Limb (tissue), 2 donors: ENCODE results near the gene PHAF1.
"Not testable (repeated sequence)": the region's sequence is repeated elsewhere in the genome, so short reads cannot be mapped to it uniquely, and the experiment has no call there.

Source experiments
- DNase-seq, 2 donors: peaks; one replicate each; pipeline ENCODE4 v3.0.0-alpha.2; 2016; ENCODE audit errors: extremely low spot score in 2 of 2

PHAF1 gene

DNA sequence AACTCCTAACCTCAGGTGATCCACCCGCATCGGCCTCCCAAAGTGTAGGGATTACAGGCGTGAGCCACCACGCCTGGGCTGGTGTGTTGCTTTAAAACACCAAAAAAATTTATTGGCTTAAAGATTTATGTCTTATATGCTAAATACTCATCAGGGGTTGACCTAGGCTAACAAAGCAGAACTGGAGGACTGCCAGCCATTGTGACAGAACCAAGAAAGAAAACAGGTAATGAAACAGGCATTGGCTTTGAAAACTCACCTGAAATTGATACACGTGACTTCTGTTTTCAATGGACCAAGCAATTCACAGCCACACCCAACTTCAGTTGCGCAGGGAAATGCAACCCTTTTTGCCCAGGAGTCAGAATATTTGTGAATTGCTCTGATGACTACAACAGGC is 4.9 kb upstream of the PHAF1 start:
- no peak for DNase-seq

DNA sequence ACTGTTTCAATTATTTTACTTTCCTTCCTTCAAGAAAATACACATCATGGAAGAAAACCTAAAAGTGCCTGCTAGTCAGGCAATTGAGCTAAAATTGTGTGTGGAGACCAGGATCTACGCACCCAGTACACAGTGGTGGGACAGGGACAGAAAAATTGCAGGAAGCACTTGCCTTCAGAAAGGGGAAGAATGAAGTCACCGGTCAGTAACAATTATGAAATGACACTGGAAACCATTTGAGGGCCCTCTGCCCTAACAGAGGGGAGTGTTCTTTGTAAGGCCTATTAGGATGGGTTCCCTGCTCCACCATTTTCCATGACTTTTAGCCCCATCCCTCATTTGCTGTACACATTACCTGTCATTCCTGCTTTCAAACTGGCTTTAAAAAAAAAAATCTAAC is 4.5 kb upstream of the PHAF1 start:
- no peak for DNase-seq

DNA sequence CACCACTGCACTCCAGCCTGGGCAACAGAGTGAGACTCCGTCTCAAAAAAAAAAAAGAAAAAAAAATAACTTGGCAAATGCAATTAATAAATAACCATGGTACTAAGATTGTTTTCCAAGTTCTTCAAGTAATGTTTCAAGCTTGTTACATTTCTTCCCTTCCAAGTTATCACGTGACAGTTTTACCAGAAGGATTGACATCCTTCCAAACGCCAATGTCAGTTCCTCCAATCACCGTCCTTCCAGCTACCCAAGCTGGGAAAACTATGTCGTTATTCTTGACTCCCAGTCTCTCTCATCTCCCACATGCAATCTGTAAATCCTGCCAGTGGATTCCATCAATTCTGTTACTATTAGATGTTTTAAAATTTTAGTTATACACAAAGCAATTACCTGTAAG is 3.9 kb upstream of the PHAF1 start:
- DNase-seq, result no peak

DNA sequence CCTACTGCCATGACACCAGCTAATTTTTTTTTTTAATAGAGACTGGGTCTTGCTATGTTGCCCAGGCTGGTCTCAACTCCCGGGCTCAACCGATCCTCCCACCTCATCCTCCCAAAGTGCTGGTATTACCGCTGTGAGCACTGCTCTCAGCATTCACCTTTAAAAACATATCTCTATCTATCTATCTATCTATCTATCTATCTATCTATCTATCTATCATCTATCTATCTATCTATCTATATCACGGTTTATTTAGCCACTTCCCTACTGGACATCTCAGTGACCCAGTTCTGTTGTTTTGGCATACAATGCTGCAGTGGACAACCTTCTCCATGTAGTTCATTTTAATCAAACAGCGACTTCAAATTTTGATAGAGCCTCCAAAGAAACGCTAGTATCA is 1.3 kb upstream of the PHAF1 start:
- DNase-seq, result no peak

DNA sequence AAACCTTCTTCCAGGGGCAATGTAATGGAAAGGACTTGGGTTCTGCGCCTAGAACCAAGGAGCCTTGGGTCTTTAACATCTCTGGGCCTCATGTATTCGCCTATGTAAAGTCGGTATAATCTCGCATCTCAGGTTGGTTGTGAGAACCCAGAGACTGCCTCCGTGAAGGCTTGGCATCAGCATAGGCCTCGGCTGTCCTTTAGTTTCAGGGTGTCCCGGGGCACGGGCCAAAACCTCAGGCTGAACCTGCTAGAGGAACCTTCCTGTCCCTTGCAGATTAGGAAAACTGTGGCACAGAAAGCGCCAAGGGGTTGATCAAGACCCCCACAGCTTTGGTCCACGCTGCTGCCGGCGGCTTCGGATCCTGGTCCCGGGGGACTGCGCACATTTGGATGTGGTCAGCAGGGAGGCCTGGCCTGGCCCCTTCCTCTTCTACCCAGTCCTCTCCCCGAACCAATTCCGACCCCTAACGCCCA is 772 bp upstream of the PHAF1 start:
- no peak for DNase-seq

DNA sequence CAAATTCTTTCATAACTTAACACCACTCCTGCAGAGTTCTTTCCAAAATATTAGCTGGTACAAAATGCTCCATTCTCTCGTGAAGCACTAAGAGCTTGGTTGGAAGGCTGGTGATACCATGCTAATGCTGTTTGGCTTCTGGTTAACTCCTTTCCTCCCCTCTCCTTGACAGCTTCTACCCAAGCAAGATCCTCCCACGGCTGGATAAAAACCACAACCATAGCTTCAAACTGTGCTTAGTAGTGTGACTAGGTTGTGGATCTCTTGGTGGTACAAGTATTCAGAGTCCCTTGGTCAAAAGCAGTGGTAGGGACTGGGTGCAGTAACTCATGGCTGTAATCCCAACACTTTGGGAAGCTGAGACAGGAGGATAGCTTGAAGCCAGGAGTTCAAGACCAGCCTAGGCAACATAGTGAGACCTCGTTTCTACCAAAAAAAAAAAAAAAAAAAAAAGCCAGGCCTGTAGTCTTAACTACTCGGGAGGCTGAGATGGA is 2.3 kb downstream of the PHAF1 start:
- DNase-seq, result no peak

DNA sequence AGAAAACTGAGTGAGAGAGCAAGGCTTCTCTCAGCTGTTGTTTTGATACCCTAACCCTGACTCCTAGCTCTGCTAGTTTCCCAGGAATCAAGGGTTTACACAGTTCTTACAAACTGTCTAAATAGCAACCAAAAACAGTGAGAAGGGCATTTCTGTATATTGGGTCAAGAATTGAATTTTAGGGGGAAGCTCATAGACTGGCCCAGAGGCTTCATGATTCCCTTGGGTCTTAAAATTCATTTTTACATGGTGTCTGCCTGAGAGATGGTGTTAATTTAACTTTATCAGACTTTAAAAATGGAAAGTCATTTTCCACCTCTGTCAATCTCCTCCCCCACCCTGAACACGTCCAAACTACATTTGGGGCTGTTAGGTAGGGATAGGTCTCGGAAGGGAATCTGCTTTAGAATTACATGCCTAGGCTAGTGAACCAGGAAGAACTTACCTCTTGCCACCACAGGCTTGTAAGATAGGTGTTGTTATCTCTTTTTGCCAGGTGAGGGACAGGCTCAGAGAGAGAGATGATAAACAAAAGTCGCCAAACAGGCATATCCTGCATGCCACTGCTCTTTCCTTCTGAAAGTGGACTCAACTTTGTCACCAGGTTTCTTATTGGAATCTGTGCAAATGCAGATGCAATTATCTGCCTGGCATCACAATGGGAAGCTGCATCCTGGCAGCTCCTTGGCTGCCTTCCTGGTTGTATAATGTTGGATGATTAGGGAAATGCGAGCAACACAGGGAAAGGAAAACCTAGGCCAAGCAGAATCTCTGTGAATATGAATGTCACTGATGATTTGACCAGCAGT is 3.1 kb downstream of the PHAF1 start:
- DNase-seq, result no peak

DNA sequence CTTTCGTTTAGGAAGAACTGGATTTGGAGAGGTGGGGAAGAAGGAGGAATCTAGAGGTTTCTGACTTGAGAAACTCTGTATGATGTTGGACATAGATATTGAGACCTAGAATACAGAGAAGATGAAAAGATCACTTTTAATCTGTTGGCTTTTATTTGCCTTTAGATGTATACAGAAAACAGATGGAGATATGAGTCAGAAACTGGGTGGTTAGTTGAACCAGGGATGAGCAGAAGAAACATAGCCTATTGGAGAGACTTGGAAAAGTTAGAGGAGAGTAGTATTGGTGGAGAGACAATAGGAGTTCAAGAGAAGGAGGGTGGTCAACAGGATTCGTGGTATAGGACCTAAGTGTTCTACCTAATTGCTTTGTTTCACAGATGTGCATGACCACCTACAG is 5.1 kb downstream of the PHAF1 start:
- no peak for DNase-seq

DNA sequence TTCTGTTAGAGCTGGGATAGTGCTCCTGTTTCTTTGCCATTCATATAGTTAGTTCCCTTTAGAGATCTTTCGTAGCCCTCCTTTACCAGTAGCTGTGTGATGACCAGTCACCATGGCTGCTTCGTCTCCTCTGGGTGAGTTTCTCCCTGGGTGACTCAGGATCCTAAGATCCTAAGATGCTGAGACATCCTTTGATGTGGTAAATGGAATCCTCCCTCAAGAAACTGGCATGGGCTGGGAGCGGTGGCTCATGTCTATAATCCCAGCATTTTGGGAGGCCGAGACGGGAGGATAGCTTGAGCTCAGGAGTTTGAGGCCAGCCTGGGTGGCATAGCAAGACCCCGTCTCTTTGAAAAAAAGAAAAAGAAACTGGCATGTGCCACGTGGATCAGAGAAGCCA is 5.9 kb downstream of the PHAF1 start:
- DNase-seq, result no peak

DNA sequence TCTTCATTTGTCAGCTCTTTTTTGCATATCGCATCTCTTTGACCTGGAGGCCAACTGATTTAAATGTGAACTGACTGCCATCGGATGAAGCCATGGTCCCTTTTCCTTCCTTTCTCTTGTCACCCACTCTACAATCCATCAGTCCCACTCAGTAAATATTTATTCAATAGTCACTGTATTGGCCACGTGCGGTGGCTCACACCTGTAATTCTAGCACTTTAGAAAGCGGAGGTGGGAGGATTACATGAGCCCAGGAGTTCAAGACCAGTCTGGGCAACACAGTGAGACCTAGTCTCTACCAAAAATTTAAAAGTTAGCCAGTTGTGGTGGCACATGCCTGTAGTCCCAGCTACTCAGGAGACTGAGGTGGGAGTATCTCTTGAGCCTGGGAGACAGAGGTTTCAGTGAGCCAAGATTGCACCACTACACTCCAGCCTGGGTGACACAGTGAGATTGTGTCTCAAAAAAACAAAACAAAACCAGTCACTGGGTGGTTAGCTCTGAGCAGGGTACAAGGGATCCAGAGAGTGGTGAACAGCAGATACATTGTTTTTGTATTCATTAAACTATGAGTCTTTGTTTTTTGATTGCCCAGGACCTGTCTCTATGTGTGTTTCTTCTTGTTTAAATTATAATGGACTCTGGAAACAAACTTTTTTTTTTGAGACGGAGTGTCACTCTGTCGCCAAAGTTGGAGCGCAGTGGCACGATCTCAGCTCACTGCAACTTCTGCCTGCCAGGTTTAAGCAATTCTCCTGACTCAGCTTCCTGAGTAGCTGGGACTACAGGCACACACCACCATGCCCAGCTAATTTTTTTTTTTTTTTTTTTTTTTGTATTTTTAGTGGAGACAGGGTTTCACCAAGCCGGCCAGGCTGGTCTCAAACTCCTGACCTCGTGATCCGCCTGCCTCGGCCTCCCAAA is 6.9 kb downstream of the PHAF1 start:
- DNase-seq, result no peak

DNA sequence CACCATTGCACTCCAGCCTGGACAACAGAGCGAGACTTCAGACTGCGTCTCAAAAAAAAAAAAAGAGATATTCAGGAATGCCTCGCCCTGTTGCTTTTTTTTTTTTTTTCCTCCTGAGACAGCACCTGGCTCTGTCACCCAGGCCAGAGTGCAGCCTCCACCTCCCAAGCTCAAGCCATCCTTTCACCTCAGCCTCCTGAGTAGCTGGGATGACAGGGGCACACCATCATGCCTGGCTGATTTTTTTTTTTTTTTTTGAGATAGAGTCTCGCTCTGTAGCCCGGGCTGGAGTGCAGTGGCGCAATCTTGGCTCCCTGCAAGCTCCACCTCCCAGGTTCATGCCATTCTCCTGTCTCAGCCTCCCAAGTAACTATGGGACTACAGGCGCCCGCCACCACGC is 8.0 kb downstream of the PHAF1 start:
- no peak for DNase-seq

DNA sequence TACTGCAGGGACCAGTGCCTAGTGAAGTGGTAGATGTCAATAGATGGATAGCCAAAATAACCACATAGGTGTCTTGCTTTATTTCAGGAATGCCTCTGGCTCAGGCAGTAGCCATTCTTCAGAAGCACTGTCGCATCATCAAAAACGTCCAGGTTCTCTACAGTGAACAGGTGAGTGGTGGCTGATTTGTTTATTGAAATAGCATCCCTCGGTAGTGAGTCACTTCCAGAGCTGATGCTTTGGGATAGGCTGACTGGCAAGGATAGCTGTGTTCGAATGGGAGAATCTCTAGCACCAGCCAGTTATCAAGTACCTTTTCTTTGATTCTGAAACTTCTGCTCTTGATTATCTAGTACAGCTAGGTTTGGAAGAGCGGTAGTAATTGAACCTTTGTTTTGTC is 10.3 kb downstream of the PHAF1 start:
- DNase-seq, result no peak

DNA sequence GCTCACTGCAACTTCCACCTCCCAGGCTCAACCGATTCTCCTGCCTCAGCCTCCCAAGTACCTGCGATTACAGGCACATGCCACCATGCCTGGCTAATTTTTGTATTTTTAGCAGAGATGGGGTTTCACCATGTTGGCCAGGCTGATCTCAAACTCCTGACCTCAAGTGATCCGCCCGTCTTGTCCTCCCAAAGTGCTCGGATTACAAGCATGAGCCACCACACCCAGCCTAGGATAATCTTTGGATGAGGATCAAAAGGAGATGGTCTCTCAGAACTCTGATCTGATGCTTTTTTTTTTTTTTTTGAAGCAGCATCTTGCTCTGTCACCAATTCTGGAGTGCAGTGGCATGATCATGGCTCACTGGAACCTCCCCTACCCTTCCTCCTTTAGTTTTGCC is 13.1 kb downstream of the PHAF1 start:
- DNase-seq, result not testable (repeated sequence)

DNA sequence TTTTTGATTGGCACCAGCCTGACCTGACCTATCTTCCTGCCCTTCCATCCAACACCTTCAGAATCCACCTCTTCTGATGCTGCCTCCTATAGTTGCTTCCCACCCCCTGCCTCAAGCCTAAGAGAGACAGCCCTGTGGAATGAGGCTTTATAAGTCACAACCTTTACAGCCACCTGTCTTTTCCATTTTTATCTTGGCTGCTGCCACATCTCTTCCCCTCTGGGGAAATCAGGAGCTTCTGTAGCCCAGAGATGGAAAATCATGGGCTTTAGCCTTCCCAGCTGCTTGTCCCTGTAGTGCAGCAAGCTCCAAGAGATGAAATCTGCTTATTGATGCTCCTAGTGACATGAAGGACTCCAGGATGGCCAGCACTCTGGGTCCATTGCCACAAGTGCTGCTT is 18.7 kb downstream of the PHAF1 start:
- DNase-seq, result no peak

DNA sequence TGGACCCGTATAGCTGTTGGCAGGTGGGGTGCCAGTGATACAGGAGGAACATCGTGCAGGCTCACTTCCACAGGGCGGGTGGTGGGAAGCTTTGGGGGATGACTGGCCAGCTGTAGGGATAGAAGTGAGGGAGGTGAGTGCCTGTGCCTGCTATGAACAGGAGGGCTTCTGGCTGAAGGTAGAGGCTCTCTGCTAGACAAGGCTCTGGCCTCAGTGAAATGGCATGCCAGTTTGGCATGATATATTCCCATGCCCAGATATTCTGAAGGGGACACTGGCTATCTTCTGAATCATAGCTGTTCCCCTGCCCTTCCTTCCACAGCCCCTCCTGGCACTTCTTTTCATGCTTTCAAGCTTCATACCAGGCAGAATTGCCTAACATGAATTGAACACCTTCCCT is 19.1 kb downstream of the PHAF1 start:
- DNase-seq, result no peak

DNA sequence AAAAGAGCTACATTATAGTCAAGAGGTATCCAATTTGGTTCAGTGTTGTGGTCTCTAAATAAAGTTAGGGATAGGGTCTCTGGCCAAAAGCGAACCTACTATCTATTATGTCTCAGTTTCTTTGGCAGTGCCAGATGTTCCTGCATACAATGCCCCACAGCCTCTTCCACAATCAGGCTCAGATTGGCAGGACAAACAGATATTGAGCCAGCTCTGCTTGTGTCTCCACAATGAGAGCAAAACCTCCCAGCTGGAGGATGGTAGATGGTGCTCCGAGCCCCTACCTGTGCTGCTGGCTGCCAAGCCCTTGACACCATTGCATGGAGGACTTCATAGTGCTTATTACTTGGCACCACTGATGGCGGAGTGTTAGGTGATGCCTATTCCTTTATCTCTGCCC is 19.7 kb downstream of the PHAF1 start:
- no peak for DNase-seq

DNA sequence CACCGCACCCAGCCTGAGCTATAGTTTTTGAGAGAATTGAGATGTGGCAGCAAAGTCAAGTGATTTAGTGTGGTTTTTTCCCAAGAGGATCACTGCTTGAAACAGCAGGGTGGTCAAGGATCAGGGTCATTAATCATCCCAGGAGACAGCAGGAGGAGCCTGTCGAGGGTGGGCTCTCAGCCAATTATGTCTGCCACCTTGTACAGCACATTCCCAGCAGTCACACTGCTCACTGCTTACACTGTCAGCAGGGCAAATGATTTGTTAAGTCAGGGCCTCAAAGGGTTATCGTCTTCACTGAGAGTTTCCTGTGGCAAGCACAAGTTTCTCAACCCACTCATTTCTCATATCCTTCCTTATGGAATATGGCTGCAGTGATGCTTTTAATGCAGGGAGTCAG is 27.9 kb downstream of the PHAF1 start:
- no peak for DNase-seq

DNA sequence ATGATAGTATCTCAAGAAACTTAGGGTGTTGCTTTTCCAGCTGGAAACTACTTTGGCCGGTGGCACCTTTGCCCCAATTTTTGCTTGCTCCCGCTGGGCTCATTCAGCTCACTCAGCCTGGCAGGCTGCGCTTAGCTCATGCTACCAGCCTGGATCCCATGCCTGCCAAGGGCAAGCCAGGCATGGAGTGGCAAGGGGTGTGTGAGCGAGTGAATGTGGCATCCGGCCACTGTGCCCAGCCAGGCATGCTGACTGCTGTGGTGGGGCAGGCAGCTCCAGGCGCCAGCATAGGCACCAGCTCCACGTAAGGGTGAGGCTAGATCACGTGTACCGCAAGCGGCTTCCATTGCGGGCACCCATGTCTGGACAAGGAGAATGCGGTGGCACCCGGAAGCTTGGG is 31.6 kb downstream of the PHAF1 start:
- DNase-seq, result no peak

DNA sequence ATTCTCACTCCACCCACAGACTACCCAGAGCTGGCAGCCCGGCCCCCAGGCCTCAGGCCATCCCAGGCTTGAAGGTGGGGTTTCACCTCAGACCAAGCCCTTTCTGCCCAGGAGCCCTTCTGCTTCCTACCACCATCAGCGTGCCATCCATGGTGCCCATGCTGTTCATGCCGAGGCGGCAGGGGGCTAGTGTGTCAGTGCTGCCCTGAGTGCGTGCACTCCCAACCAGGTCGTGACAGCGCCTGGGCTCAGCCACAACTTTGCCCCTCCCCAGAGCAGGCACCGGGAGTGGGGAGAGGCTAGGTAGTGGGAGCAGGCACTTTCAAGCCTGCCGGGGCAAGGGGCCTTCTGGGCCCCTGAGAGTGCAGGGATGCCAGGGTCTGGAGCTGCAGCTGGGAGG is 32.6 kb downstream of the PHAF1 start:
- no peak for DNase-seq

DNA sequence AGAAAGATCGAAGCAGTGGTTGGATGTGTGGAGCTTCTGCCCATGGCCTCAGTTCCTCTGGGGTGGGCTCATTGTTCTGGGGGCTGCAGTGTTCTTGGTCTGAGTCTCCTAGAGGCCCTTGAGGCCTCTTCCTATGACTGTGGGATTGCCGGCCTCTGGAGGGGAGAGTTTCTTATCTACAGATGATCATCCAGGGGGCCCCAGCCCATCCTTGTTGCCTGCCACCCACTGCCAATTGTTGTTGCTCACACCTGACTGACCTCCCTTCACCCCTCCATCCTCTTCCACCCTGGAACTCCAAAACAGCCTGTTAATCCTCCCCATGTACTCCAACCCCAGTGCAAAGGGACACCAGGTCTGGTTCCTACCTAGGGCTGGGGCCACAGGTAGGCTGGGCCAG is 35.2 kb downstream of the PHAF1 start:
- DNase-seq, result no peak

DNA sequence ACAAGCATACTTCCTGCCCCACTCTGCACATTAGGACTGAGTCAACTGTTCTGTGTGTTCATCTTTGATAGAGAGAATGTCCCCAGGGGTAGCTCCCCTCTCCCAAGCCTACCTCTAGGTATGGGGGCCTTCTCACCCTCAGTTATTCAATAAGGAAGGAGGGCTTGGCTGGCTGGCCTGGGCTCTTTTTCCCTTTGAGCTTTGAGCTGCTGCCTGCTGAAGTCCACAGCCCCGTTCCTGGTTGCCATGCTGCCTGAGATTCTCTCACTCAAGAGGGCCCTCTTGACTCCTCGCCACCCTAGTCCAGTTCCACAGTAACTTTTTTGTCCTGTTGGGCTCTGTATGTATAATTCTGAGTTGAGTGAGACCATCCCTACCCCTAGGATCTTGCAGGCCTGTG is 36.0 kb downstream of the PHAF1 start:
- DNase-seq, result no peak

DNA sequence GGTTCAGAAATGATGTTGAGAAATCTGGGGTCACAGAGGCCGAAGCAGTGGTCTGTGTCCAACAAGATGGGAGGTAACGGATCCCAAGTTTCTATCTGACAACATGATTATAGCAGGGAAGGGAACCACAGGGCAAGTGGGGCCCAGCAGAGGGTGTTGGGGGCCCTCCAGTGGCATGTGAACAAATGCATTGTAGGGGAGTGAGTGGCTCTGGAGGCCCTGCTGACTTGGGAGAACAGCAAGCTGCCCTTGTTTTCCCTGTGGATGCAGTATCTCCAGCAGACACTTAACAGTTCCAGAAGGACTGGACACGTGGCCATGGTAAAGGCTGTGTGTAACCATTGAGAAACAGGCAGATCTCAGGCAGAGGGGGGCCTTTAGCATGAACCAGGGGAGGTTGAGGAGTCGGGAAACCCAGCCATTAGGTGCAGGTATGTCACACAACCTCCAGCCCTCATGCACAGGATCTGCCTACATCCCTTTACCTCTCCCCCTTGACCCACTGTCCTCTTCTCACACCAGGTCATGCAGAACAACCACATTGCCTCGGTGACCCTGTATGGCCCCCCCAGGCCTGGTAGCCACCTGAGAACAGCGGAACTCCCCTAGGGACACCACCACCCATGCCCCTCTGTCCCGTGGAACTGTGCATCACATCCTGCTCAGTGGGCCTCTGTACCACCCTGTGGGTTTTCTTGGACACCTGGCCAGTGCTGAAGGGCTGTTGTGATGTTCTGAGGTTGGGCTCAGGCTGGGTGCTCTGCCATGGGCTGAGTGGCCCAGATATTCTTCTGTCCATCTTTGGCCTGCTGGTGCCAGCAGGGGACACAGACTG is 37.0 kb downstream of the PHAF1 start:
- DNase-seq, result no peak
